HCT116 (cell line): Measurements from ENCODE around the gene AGAP2. TPM values are rescaled to one million over a fixed set of nuclear protein-coding genes. Genes with fewer than 3 reads are reported as not detected.

Experiments used
- ATAC-seq: fragments of 200-7000 bp; cut with Tn5 transposase; 2 replicates; pipeline ENCODE4 v1.9.1; 2020; ENCODE audit warnings: mild to moderate bottlenecking, moderate library complexity
- BruUV-seq: library from RNA; stranded (reverse); fragments of 400-500 nt; replicated peaks from 2 replicates; lab custom pipeline; 2021; lab: Mats Ljungman, UMichigan
- CTCF ChIA-PET: fragments of 300-600 bp; sonication (Branson Sonifier 250); formaldehyde crosslinking; loops from one replicate; lab custom pipeline; 2021; ENCODE audit warnings: antibody characterized with exemption; lab: Charles Lee
- POLR2A ChIA-PET: fragments of 300-600, 350-600 bp; sonication (Branson Sonifier 250); formaldehyde crosslinking; loops from one replicate; lab custom pipeline; 2021; ENCODE audit warnings: antibody characterized with exemption; lab: Charles Lee
- RAD21 ChIA-PET, 2 experiments: fragments of 300-600 bp; sonication (Branson Sonifier 250); formaldehyde crosslinking; loops; one replicate each; lab custom pipeline; 2023; ENCODE audit warnings: low total read pairs in 2 of 2; ENCODE audit not compliant: uncharacterized antibody in 2 of 2, unreplicated experiment in 2 of 2, low non-redundant PET in 1 of 2; lab: Charles Lee
- DNase-seq: peaks from one replicate; pipeline ENCODE4 v3.0.0-alpha.2; 2010; ENCODE audit warnings: low read depth, low spot score
- H2AFZ ChIP-seq: fragments of 200-600 bp; shearing (Covaris generic), sonication (generic); 2 replicates; pipeline ENCODE4 v1.6.1; 2017; ENCODE audit warnings: low read depth, mixed run types, mixed read lengths, antibody characterized with exemption, low read length; ENCODE audit not compliant: poor library complexity, severe bottlenecking
- H3K27ac ChIP-seq: 2 replicates; pipeline ENCODE4 v1.5.1; 2012; ENCODE audit warnings: low read depth, low read length
- H3K27me3 ChIP-seq: fragments of 200-600 bp; sonication (generic); 2 replicates; pipeline ENCODE4 v1.6.1; 2016; ENCODE audit warnings: mixed run types, low read length, mixed read lengths; ENCODE audit not compliant: insufficient read depth
- H3K36me3 ChIP-seq, 2 experiments: fragments of 200-500 bp in 1 of 2; fragments of 200-600 bp in 1 of 2; sonication (Bioruptor generic) in 1 of 2; sonication (generic) in 1 of 2; 2 replicates each; pipeline versions ENCODE4 v1.5.1 to v1.6.1; 2014 to 2016; ENCODE audit warnings: low read length in 2 of 2, inconsistent platforms in 1 of 2, mixed read lengths in 1 of 2, mixed run types in 1 of 2; ENCODE audit not compliant: insufficient read depth in 2 of 2, control insufficient read depth in 1 of 2
- H3K4me1 ChIP-seq, 2 experiments: fragments of 200-600 bp in 1 of 2; sonication (generic) in 1 of 2; 2 replicates each; pipeline versions ENCODE4 v1.5.1 to v1.6.1; 2012 to 2017; ENCODE audit warnings: low read length in 2 of 2, inconsistent platforms in 1 of 2, mild to moderate bottlenecking in 1 of 2, mixed read lengths in 1 of 2, mixed run types in 1 of 2, moderate library complexity in 1 of 2; ENCODE audit not compliant: insufficient read depth in 2 of 2, control insufficient read depth in 1 of 2
- H3K4me2 ChIP-seq: fragments of 200-600 bp; sonication (generic); 2 replicates; pipeline ENCODE4 v1.6.1; 2017; ENCODE audit warnings: mixed run types, low read length, mixed read lengths
- H3K4me3 ChIP-seq, 2 experiments: fragments of 200-600 bp in 1 of 2; sonication (generic) in 1 of 2; replicated peaks in 1 of 2; 2 replicates each; pipeline ENCODE4 v1.5.1; 2011 to 2016; ENCODE audit warnings: low read length in 2 of 2, control low read depth in 1 of 2, low read depth in 1 of 2, mild to moderate bottlenecking in 1 of 2, mixed read lengths in 1 of 2, mixed run types in 1 of 2
- H3K79me2 ChIP-seq: fragments of 200-600 bp; sonication (generic); 2 replicates; pipeline ENCODE4 v1.6.1; 2017; ENCODE audit warnings: mild to moderate bottlenecking, mixed run types, low read length, moderate library complexity, mixed read lengths; ENCODE audit not compliant: insufficient read depth
- H3K9ac ChIP-seq: fragments of 200-600 bp; sonication (generic); 2 replicates; pipeline ENCODE4 v1.6.1; 2016; ENCODE audit warnings: low read length, mixed read lengths
- H3K9me2 ChIP-seq: fragments of 200-600 bp; sonication (generic), shearing (Covaris generic); 2 replicates; pipeline ENCODE4 v1.6.1; 2017; ENCODE audit warnings: mixed run types, mild to moderate bottlenecking, moderate library complexity; ENCODE audit not compliant: insufficient read depth
- H3K9me3 ChIP-seq, 2 experiments: fragments of 200-500 bp in 1 of 2; fragments of 200-600 bp in 1 of 2; sonication (Bioruptor generic) in 1 of 2; sonication (generic) in 1 of 2; 2 replicates each; pipeline ENCODE4 v1.6.1; 2014 to 2017; ENCODE audit warnings: low read length in 2 of 2, mixed read lengths in 2 of 2, inconsistent platforms in 1 of 2, low read depth in 1 of 2, mild to moderate bottlenecking in 1 of 2, mixed run types in 1 of 2, moderate library complexity in 1 of 2; ENCODE audit not compliant: control insufficient read depth in 1 of 2, insufficient read depth in 1 of 2
- H4K20me1 ChIP-seq: fragments of 200-600 bp; sonication (generic), shearing (Covaris generic); 2 replicates; pipeline ENCODE4 v1.6.1; 2017; ENCODE audit warnings: mixed run types, mild to moderate bottlenecking, moderate library complexity; ENCODE audit not compliant: insufficient read depth
- CBX3 ChIP-seq: IDR thresholded peaks from 2 replicates; pipeline ENCODE4 v1.6.1; 2012; ENCODE audit warnings: low read depth
- CEBPB ChIP-seq: IDR thresholded peaks from 2 replicates; pipeline ENCODE4 v1.6.1; 2012; ENCODE audit warnings: low read depth
- ELF1 ChIP-seq: IDR thresholded peaks from 2 replicates; pipeline ENCODE4 v1.6.1; 2012; ENCODE audit warnings: low read depth, borderline replicate concordance
- EZH2 ChIP-seq: fragments of 200-600 bp; sonication (generic); IDR thresholded peaks from 2 replicates; pipeline ENCODE4 v1.6.1; 2017; ENCODE audit warnings: antibody characterized with exemption, mixed run types
- EZH2phosphoT487 ChIP-seq: fragments of 200-600 bp; IDR thresholded peaks from 2 replicates; pipeline ENCODE4 v1.6.1; 2018; ENCODE audit warnings: antibody characterized with exemption, borderline replicate concordance
- JUND ChIP-seq: IDR thresholded peaks from 2 replicates; pipeline ENCODE4 v1.6.1; 2012
- POLR2A ChIP-seq: IDR thresholded peaks from 2 replicates; pipeline ENCODE4 v1.7.0; 2011; ENCODE audit warnings: borderline replicate concordance; ENCODE audit not compliant: insufficient read depth, insufficient read length; ENCODE audit errors: extremely low read depth
- POLR2AphosphoS5 ChIP-seq: IDR thresholded peaks from 2 replicates; pipeline ENCODE4 v1.6.1; 2011; ENCODE audit warnings: mild to moderate bottlenecking, low read depth, low read length, moderate library complexity
- RAD21 ChIP-seq: IDR thresholded peaks from 2 replicates; pipeline ENCODE4 v1.6.1; 2012; ENCODE audit warnings: low read depth, mild to moderate bottlenecking
- SIN3A ChIP-seq: IDR thresholded peaks from 2 replicates; pipeline ENCODE4 v1.6.1; 2012; ENCODE audit warnings: low read depth
- SRF ChIP-seq: IDR thresholded peaks from 2 replicates; pipeline ENCODE4 v1.6.1; 2012; ENCODE audit warnings: low read depth
- TCF7L2 ChIP-seq: IDR thresholded peaks from 2 replicates; pipeline ENCODE4 v1.7.0; 2011; ENCODE audit warnings: borderline replicate concordance, inconsistent platforms; ENCODE audit not compliant: insufficient read depth, insufficient read length; ENCODE audit errors: extremely low read depth
- ZFX ChIP-seq: fragments of 450-650 bp; IDR thresholded peaks from 2 replicates; pipeline ENCODE4 v1.6.1; 2017
- ZNF274 ChIP-seq: fragments of 200-500 bp; sonication (Bioruptor generic); IDR thresholded peaks from 2 replicates; pipeline ENCODE4 v1.6.1; 2014; ENCODE audit warnings: mild to moderate bottlenecking, low read depth, low read length, inconsistent platforms
- intact Hi-C: fragments of 100-400 bp; cut with micrococcal nuclease; formaldehyde crosslinking; loops from 2 replicates; pipeline ENCODE4 v1.10.0; 2022
- total RNA-seq: library from RNA; stranded (reverse); gene quantifications from one replicate; pipeline ENCODE4 v1.2.1, GENCODE V29; 2021; ENCODE audit not compliant: unreplicated experiment
- TF ChIP-seq, protein P1 (sequence below): IDR thresholded peaks from 2 replicates; pipeline ENCODE4 v1.6.1; 2012; ENCODE audit warnings: low read depth
- TF ChIP-seq, protein P2 (sequence below): IDR thresholded peaks from 2 replicates; pipeline ENCODE4 v1.6.1; 2012
- TF ChIP-seq, protein P3 (sequence below): IDR thresholded peaks from 2 replicates; pipeline ENCODE4 v1.6.1; 2011; ENCODE audit warnings: mild to moderate bottlenecking, low read length, moderate library complexity; ENCODE audit not compliant: insufficient replicate concordance; ENCODE audit errors: extremely low read depth
- TF ChIP-seq, protein P4 (sequence below), 3 experiments: fragments of 200-600 bp in 1 of 3; sonication (generic) in 1 of 3; IDR thresholded peaks in 2 of 3; conservative IDR thresholded peaks in 1 of 3; 2 replicates each; pipeline ENCODE4 v1.5.1; 2012 to 2017; ENCODE audit warnings: low read depth in 2 of 3, low read length in 2 of 3, antibody characterized with exemption in 1 of 3, borderline replicate concordance in 1 of 3, control low read depth in 1 of 3, mild to moderate bottlenecking in 1 of 3, mixed read lengths in 1 of 3, mixed run types in 1 of 3, moderate library complexity in 1 of 3; ENCODE audit not compliant: insufficient read depth in 1 of 3
- TF ChIP-seq, protein P5 (sequence below): IDR thresholded peaks from 2 replicates; pipeline ENCODE4 v1.6.1; 2012

AGAP2 gene
- total RNA-seq, 1 experiment from 2014 or later, result 15.8 TPM

DNA sequence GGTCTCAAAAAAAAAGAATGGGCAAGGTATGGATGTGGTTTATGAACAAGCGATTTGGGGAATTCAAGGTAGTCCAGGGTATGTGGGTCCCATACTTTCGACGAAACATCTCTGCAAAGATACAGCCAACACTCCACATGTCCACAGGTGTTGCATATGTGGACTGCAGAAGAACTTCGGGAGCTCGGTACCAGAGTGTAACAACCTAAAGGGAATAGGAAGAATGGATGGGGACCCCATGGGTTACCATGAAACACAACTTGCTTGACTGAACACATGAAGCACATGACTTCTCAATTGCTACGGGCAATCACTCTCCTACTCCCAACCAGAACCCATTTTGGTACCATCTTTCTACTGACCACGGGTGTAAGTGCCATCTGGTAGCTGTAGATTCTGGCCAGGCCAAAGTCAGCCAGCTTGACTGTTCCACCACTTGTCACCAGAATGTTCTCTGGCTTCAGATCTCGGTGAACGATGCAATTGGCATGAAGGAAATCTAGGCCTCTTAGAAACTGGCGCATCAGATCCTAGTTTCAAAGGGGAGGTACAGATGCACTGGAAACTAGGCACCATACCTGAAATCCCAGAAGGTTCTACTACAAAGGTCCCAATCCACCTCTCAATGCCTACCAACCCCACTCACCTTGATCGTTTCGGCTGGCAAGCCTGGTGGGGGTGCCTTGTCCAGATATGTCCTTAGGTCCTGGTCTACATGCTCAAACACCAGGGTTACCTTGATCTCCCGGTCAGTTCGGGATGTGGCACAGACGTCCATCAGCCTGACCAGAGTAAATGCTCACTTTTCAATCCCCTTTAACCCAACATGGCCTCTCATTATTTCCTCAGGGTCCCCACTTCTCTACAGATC lies 12.3 kb upstream of the AGAP2 start:
- Histone ChIP-seq H4K20me1 (no peaks in the 10 kb centered on the region), H3K4me1 (peaks cover 17 to 38% of the 10 kb centered on the region in 2 experiments), H3K4me2 (peak overlapping the region; percentile 88), H3K9ac (peak overlapping the region; percentile 95), H3K9me2 (no peaks in the 10 kb centered on the region), H3K4me3 (peak overlapping the region; percentile 82 to 98), H3K79me2 (peaks cover 33% of the 10 kb centered on the region), H3K36me3 (peaks cover 18 to 29% of the 10 kb centered on the region in 2 experiments; a peak in 3 of 4 replicates), H3K27ac (peak overlapping the region; percentile 69), H3K27me3 (no peaks in the 10 kb centered on the region), H2AFZ (no peak overlapping the region), H3K9me3 (no peaks in the 10 kb centered on the region)
- no peak for DNase-seq
- CTCF ChIA-PET, result interaction anchor here (1.1 kb wide), 1 partner anchor 25 kb away, joined by 4 read pairs; no protein-coding TSS in a partner anchor
- RAD21 ChIA-PET, result no interaction called here
- intact Hi-C loops, result no loop called here
- BruUV-seq, result no TSS peak
- no peak for ATAC-seq
- POLR2A ChIA-PET, result no interaction called here
- no peak for TF ChIP-seq EZH2phosphoT487
- TF ChIP-seq CBX3, result no peak
- TF ChIP-seq ELF1, result no peak
- TF ChIP-seq RAD21, result no peak
- no peak for TF ChIP-seq SIN3A
- TF ChIP-seq, protein P1, sequence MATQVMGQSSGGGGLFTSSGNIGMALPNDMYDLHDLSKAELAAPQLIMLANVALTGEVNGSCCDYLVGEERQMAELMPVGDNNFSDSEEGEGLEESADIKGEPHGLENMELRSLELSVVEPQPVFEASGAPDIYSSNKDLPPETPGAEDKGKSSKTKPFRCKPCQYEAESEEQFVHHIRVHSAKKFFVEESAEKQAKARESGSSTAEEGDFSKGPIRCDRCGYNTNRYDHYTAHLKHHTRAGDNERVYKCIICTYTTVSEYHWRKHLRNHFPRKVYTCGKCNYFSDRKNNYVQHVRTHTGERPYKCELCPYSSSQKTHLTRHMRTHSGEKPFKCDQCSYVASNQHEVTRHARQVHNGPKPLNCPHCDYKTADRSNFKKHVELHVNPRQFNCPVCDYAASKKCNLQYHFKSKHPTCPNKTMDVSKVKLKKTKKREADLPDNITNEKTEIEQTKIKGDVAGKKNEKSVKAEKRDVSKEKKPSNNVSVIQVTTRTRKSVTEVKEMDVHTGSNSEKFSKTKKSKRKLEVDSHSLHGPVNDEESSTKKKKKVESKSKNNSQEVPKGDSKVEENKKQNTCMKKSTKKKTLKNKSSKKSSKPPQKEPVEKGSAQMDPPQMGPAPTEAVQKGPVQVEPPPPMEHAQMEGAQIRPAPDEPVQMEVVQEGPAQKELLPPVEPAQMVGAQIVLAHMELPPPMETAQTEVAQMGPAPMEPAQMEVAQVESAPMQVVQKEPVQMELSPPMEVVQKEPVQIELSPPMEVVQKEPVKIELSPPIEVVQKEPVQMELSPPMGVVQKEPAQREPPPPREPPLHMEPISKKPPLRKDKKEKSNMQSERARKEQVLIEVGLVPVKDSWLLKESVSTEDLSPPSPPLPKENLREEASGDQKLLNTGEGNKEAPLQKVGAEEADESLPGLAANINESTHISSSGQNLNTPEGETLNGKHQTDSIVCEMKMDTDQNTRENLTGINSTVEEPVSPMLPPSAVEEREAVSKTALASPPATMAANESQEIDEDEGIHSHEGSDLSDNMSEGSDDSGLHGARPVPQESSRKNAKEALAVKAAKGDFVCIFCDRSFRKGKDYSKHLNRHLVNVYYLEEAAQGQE, result no peak
- no peak for TF ChIP-seq EZH2
- no peak for TF ChIP-seq ZNF274
- TF ChIP-seq TCF7L2, result no peak
- TF ChIP-seq SRF, result no peak
- TF ChIP-seq, protein P2, sequence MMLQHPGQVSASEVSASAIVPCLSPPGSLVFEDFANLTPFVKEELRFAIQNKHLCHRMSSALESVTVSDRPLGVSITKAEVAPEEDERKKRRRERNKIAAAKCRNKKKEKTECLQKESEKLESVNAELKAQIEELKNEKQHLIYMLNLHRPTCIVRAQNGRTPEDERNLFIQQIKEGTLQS, result no peak
- TF ChIP-seq, protein P3, sequence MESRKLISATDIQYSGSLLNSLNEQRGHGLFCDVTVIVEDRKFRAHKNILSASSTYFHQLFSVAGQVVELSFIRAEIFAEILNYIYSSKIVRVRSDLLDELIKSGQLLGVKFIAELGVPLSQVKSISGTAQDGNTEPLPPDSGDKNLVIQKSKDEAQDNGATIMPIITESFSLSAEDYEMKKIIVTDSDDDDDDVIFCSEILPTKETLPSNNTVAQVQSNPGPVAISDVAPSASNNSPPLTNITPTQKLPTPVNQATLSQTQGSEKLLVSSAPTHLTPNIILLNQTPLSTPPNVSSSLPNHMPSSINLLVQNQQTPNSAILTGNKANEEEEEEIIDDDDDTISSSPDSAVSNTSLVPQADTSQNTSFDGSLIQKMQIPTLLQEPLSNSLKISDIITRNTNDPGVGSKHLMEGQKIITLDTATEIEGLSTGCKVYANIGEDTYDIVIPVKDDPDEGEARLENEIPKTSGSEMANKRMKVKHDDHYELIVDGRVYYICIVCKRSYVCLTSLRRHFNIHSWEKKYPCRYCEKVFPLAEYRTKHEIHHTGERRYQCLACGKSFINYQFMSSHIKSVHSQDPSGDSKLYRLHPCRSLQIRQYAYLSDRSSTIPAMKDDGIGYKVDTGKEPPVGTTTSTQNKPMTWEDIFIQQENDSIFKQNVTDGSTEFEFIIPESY, result no peak
- TF ChIP-seq, protein P4, sequence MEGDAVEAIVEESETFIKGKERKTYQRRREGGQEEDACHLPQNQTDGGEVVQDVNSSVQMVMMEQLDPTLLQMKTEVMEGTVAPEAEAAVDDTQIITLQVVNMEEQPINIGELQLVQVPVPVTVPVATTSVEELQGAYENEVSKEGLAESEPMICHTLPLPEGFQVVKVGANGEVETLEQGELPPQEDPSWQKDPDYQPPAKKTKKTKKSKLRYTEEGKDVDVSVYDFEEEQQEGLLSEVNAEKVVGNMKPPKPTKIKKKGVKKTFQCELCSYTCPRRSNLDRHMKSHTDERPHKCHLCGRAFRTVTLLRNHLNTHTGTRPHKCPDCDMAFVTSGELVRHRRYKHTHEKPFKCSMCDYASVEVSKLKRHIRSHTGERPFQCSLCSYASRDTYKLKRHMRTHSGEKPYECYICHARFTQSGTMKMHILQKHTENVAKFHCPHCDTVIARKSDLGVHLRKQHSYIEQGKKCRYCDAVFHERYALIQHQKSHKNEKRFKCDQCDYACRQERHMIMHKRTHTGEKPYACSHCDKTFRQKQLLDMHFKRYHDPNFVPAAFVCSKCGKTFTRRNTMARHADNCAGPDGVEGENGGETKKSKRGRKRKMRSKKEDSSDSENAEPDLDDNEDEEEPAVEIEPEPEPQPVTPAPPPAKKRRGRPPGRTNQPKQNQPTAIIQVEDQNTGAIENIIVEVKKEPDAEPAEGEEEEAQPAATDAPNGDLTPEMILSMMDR (IDR thresholded peaks at IDR 0.05 in 2 of 3, conservative IDR thresholded peaks at IDR 0.05 in 1 of 3; ENCODE audit: borderline replicate concordance in 1 of 3, insufficient read depth in 1 of 3, low read depth in 2 of 3, low read length in 2 of 3), result no peak
- TF ChIP-seq CEBPB, result no peak
- no peak for TF ChIP-seq JUND
- TF ChIP-seq POLR2AphosphoS5, result no peak
- TF ChIP-seq, protein P5, sequence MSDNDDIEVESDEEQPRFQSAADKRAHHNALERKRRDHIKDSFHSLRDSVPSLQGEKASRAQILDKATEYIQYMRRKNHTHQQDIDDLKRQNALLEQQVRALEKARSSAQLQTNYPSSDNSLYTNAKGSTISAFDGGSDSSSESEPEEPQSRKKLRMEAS, result no peak
- no peak for TF ChIP-seq ZFX
- no peak for TF ChIP-seq POLR2A
